Large intestine (tissue), 3 donors: ENCODE data around the gene ASB15. TPM values are rescaled to one million over a fixed set of nuclear protein-coding genes. Genes with fewer than 3 reads are reported as not detected.

Source experiments
- DNase-seq, 2 donors: peaks; one replicate each; pipeline versions ENCODE4 v3.0.0 to v3.0.0-alpha.2; 2013
- H3K27ac ChIP-seq: one replicate; pipeline ENCODE4 v1.5.1; 2013; ENCODE audit warnings: low read length
- H3K27me3 ChIP-seq: 2 replicates; pipeline ENCODE4 v1.6.1; 2013; ENCODE audit warnings: low read length; ENCODE audit not compliant: control insufficient read depth, insufficient read depth
- H3K36me3 ChIP-seq: 2 replicates; pipeline ENCODE4 v1.6.1; 2013; ENCODE audit warnings: low read length; ENCODE audit not compliant: control insufficient read depth, insufficient read depth
- H3K4me1 ChIP-seq: one replicate; pipeline ENCODE4 v1.6.1; 2013; ENCODE audit warnings: low read length; ENCODE audit not compliant: control insufficient read depth, insufficient read depth
- H3K4me3 ChIP-seq: one replicate; pipeline ENCODE4 v1.5.1; 2013; ENCODE audit warnings: low read length
- H3K9me3 ChIP-seq: one replicate; pipeline ENCODE4 v1.6.1; 2013; ENCODE audit warnings: mild to moderate bottlenecking, low read depth, low read length, moderate library complexity; ENCODE audit not compliant: control insufficient read depth
- WGBS: methylation state at CpG from one replicate; pipeline ENCODE4 v1.1.5; 2013; ENCODE audit warnings: low lambda C conversion rate; ENCODE audit not compliant: insufficient coverage; 5-methylcytosine and 5-hydroxymethylcytosine counted together
- polyA plus RNA-seq: library from polyadenylated mRNA; unstranded; fragments of 120-200 nt; gene quantifications from one replicate; pipeline ENCODE4 v1.2.1, GENCODE V29; 2013

The ASB15 gene
- polyA plus RNA-seq, 1 donor: 0.07 TPM

DNA sequence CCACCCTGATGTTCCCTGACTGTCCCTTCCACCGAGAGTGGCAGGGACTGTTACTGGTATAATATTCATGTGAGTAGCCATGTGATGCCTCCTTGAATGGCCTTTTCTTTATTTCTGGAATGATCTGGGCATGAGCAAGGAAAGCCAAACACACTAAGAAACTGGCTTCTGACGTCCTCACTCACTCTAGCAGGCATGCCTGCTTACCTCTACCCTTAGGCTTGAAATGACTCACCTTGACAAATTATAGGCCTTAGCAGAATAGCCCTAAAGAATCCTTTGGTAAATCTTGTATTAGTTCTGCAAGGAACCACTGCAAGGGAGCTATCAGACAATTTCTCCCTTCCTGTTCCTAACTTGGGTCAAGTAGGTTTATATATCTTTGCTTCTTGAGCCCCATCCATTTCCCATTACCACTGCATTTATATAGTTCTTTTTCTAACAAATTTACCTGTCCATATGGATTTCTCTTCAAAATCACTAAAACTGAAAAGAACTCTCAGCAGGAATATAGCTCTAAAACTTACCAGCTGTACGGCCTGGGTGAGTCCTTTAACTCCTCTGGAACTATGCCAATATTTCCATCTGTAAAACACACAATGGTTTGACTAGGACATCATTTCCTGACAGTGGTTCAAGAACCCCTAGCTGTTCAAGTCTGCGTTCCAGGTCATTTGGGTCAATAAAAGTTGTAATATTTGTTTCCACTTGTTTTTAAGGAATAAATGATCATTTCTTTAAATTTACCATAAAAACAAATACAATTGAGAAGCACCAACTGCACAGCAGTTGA, 31.0 kb upstream of the ASB15 start:
- Histone ChIP-seq H3K27ac (no peak overlapping the region), H3K36me3 (no peaks in the 10 kb centered on the region), H3K27me3 (no peaks in the 10 kb centered on the region), H3K4me3 (no peak overlapping the region), H3K9me3 (no peaks in the 10 kb centered on the region), H3K4me1 (no peaks in the 10 kb centered on the region)
- WGBS: no CpG with 5 or more reads among the region's 4 CpGs
- DNase-seq: no peak

DNA sequence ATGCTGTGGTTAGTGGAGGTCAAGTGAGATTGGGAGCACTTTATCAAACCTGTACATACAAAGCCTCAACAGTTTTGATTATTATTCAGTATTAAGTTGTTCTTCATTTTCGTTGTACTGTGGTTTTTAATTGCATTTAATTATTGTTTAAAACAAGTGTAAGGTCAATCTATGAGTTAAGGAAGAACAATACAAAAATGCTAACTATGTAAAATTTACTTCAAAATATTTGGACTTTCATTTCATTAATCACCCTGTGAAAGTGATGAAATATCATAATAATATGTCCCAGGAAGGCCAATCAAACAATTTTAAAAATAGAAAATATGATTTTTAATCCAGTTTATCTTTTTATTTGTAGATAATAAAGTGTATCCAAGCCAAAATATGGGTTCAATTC, 30.4 kb upstream of the ASB15 start:
- WGBS: 100% methylated on average over 1 of the region's 1 CpG
- Histone ChIP-seq H3K9me3 (no peaks in the 10 kb centered on the region), H3K27me3 (no peaks in the 10 kb centered on the region), H3K4me3 (no peak overlapping the region), H3K27ac (no peak overlapping the region), H3K4me1 (no peaks in the 10 kb centered on the region), H3K36me3 (no peaks in the 10 kb centered on the region)
- no peak for DNase-seq

DNA sequence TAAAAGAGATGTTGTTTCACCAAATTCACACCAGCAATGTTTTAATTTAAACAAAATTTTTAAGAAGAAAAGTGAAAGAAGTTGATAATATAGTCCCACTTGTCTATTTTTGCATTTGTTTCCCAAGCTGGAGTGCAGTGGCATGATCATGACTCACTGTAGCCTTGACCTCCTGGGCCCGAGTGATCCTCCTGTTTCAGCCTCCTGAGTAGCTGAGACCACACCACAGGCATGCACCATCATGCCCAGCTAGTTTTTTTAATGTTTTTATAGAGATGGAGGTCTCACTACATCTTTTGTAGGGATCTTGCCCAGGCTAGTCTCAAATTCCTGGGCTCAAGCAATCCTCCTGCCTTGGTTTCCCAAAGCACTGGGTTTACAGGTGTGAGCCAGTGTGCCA, 29.9 kb upstream of the ASB15 start:
- Histone ChIP-seq H3K27ac (no peak overlapping the region), H3K9me3 (no peaks in the 10 kb centered on the region), H3K27me3 (no peaks in the 10 kb centered on the region), H3K4me1 (no peaks in the 10 kb centered on the region), H3K4me3 (no peak overlapping the region), H3K36me3 (no peaks in the 10 kb centered on the region)
- WGBS: no CpG with 5 or more reads among the region's 1 CpG
- DNase-seq: no peak

DNA sequence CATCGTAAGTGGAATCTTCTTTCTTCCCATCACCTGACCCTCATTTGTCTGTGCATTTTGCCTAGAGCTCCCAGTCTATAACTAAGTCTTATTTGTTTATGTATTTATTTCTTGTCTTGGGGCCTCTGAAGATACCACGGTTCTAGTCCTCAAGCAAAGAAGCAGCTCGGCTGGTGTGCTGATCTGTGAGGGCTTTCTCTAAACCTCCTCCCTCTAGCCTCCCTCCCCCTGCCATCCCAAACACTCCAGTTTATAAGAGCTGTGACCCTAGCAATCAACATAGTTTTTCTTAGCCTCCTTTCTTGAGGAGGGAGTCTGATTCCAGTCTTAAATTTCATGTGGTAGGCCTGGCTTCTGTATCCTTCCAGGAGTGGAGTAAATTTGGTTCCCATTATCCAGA, 28.3 kb upstream of the ASB15 start:
- Histone ChIP-seq H3K27ac (no peak overlapping the region), H3K4me3 (no peak overlapping the region), H3K27me3 (no peaks in the 10 kb centered on the region), H3K36me3 (no peaks in the 10 kb centered on the region), H3K9me3 (no peaks in the 10 kb centered on the region), H3K4me1 (no peaks in the 10 kb centered on the region)
- no CpG with 5 or more reads among the region's 3 CpGs for WGBS
- no peak for DNase-seq

DNA sequence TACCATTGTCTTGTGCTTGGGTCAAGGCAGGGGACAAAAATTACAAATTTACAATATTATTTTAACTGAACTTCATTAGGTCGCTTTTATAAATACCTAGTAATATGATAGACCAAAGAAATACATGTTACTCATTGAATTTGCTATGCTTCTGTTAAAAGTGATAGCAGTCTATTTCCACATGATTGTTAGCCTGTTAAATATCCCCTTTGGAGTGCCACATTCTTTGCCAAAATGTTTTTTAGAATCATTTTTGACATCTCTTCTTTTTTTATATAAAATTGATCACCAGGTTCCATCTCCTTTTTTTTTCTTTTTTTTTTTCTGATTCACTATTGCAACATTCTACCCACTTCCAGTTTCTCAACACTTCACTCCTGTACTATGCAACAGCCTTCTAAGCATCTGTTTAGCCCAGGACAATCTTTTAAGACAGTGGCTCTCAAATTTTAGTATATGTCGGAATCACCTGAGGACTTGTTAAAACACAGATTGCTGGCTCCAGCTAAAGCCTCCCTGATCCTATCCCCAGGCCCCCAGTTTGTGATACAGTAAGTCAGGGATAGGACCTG, 27.6 kb upstream of the ASB15 start:
- H3K4me1 ChIP-seq: no peaks in the 10 kb centered on the region
- no CpG with 5 or more reads among the region's 2 CpGs for WGBS
- H3K36me3 ChIP-seq: no peaks in the 10 kb centered on the region
- H3K4me3 ChIP-seq: no peak overlapping the region
- no peaks in the 10 kb centered on the region for H3K9me3 ChIP-seq
- no peaks in the 10 kb centered on the region for H3K27me3 ChIP-seq
- H3K27ac ChIP-seq: no peak overlapping the region
- no peak for DNase-seq

DNA sequence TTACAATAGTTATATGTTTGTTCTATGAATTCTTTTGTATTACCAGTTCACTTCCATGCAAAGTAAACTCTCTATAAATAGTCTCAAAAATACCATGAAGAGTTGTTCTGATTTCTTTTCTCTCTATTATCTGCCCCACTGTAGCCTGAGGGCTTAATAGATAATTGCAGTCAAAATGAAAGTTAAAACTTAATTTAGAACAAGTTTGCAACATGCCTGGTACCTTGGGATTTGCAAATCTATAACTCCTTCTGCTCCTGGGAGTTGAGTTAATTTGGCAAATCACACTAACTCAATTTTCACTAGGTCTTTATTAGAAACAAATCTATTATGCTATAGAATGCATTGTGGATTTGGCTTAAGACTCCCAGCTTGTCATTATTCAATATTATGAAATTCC, 22.2 kb upstream of the ASB15 start:
- H3K9me3 ChIP-seq: no peaks in the 10 kb centered on the region
- no peak for DNase-seq
- no peaks in the 10 kb centered on the region for H3K36me3 ChIP-seq
- H3K27ac ChIP-seq: no peak overlapping the region
- no peak overlapping the region for H3K4me3 ChIP-seq
- peaks cover 2% of the 10 kb centered on the region for H3K27me3 ChIP-seq
- peaks cover 2% of the 10 kb centered on the region for H3K4me1 ChIP-seq

DNA sequence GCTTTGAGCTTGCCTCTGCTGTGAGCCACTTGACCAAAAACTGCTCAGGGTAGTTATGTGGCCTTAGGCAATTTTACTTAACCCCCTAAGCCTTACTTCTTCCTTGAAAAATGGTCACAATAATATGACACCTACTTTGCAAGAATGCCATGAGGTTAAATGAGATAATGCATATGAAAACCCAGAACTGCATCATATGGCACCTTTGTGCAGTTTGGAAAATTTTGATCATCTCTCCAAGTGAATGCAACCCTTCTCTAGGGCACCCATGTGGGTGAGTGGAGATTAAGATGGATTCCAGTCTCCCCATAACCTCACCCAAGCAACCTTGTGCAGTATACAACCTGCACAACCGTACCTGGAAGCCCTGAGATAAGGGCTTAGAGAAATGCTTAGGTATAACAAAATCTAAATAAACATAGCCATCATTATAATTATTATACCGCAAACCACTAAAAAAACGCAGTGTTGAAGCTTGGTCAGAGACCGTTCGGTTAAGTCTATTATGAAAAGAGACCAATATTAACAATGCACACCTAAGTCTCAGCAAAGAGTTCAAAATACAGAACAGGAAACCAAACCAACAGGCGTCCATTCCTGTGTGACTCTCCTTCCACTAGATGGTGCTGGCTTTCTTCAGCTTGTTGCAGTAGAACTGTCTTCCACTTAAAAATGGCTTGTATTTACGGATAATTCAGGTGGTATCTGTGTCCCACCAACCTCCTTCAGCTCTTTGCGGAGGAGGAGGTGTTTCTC, 21.0 kb upstream of the ASB15 start:
- Histone ChIP-seq H3K27ac (no peak overlapping the region), H3K36me3 (no peaks in the 10 kb centered on the region), H3K4me3 (no peak overlapping the region), H3K4me1 (peaks cover 2% of the 10 kb centered on the region), H3K9me3 (no peaks in the 10 kb centered on the region), H3K27me3 (peaks cover 2% of the 10 kb centered on the region)
- DNase-seq: peak in 1 of 2 donors; percentile 19
- WGBS: 61% methylated on average over 5 of the region's 8 CpGs

DNA sequence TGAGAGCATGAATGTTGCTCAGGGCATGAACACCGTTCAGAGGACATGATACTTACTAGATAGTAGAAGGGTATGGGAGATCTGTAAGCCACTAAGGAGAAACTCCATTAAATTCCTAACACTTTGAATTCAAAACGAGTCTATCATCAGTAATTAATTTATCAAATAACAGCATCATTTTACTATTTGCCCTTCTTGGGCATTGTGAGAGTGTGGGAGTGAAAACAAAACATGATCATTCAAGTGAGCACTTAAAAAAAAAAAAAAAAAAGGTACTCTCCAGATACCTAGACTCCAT, 20.5 kb upstream of the ASB15 start:
- peaks cover 2% of the 10 kb centered on the region for H3K27me3 ChIP-seq
- no peak for DNase-seq
- WGBS: no CpG with 5 or more reads among the region's 2 CpGs
- no peak overlapping the region for H3K4me3 ChIP-seq
- no peak overlapping the region for H3K27ac ChIP-seq
- H3K36me3 ChIP-seq: no peaks in the 10 kb centered on the region
- no peaks in the 10 kb centered on the region for H3K9me3 ChIP-seq
- peaks cover 2% of the 10 kb centered on the region for H3K4me1 ChIP-seq

DNA sequence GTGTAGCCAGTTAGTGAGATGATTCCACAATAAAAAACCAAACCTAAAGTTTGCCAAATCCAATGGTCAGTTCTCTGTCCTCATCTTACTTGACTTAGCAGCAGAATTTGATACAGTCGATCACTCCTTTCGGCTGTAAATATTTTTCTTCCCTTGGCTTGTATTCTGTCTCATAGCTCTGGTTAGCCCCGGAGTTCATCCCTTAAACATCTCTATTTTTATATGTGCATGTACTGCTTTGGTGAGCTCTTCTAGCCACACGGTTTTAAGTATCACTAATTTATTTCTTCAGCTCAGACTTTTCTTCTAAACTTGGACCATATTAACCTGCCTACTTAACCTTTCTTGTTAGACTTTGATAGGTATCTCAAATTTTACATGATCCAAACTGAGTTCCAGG, 17.8 kb upstream of the ASB15 start:
- no peak overlapping the region for H3K27ac ChIP-seq
- peaks cover 2% of the 10 kb centered on the region for H3K4me1 ChIP-seq
- no peak for DNase-seq
- no peak overlapping the region for H3K4me3 ChIP-seq
- peaks cover 2% of the 10 kb centered on the region for H3K27me3 ChIP-seq
- 82% methylated on average over 4 of the region's 4 CpGs for WGBS
- no peaks in the 10 kb centered on the region for H3K9me3 ChIP-seq
- H3K36me3 ChIP-seq: no peaks in the 10 kb centered on the region

DNA sequence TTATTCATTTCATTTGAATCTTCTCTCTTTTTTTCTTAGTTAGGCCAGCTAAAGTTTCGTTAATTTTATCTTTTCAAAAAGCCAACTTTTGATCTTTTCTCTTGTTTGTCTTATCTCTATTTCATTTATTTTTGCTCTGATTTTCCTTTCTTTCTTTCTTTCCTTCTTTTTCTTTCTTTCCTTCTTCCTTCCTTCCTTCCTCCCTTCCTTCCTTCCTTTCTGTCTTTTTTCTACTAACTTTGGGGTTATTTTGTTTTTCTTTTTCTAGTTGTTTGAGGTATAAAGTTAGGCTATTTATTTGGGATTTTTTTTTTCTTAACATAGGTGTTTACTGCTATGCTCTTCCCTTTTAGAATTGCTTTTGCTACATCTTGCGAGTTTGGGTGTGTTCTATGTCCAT, 13.2 kb upstream of the ASB15 start:
- H3K9me3 ChIP-seq: no peaks in the 10 kb centered on the region
- WGBS: 87% methylated on average over 2 of the region's 2 CpGs
- no peak overlapping the region for H3K4me3 ChIP-seq
- H3K27ac ChIP-seq: no peak overlapping the region
- H3K36me3 ChIP-seq: no peaks in the 10 kb centered on the region
- no peak for DNase-seq
- H3K27me3 ChIP-seq: no peaks in the 10 kb centered on the region
- no peaks in the 10 kb centered on the region for H3K4me1 ChIP-seq
